Skeletal muscle tissue (tissue), 4 donors: Measurements from ENCODE around the gene IER2. TPM values are rescaled to one million over a fixed set of nuclear protein-coding genes. Genes with fewer than 3 reads are reported as not detected.
"Not testable (repeated sequence)": the region's sequence is repeated elsewhere in the genome, so short reads cannot be mapped to it uniquely, and the experiment has no call there.

ENCODE experiments used
- H3K27ac ChIP-seq: one replicate; pipeline ENCODE4 v1.7.0; 2013; ENCODE audit warnings: mild to moderate bottlenecking, low read depth, low read length, inconsistent platforms
- H3K27me3 ChIP-seq, 3 donors: one replicate each; pipeline ENCODE4 v1.7.0; 2013; ENCODE audit warnings: low read length in 3 of 3; ENCODE audit not compliant: control insufficient read depth in 3 of 3, insufficient read depth in 3 of 3
- H3K36me3 ChIP-seq, 3 donors: one replicate each; pipeline ENCODE4 v1.7.0; 2013; ENCODE audit warnings: low read length in 3 of 3; ENCODE audit not compliant: control insufficient read depth in 3 of 3, insufficient read depth in 3 of 3
- H3K4me1 ChIP-seq, 3 donors: one replicate each; pipeline ENCODE4 v1.7.0; 2013; ENCODE audit warnings: low read length in 3 of 3, mild to moderate bottlenecking in 3 of 3; ENCODE audit not compliant: control insufficient read depth in 3 of 3, insufficient read depth in 3 of 3
- H3K4me3 ChIP-seq, 3 donors: one replicate each; pipeline ENCODE4 v1.7.0; 2013; ENCODE audit warnings: low read length in 3 of 3
- H3K9ac ChIP-seq, 3 donors: one replicate each; pipeline ENCODE4 v1.7.0; 2013; ENCODE audit warnings: low read length in 3 of 3, mild to moderate bottlenecking in 3 of 3, moderate library complexity in 2 of 3, low read depth in 1 of 3
- H3K9me3 ChIP-seq, 3 donors: one replicate each; pipeline ENCODE4 v1.7.0; 2013; ENCODE audit warnings: low read length in 3 of 3; ENCODE audit not compliant: control insufficient read depth in 3 of 3
- total RNA-seq: library from RNA; depleted of rRNA; stranded (reverse); fragments of >200 nt; gene quantifications from one replicate; pipeline ENCODE4 v1.2.3, GENCODE V29; 2014
- donor health status: Osteomylitis.

The IER2 gene
- total RNA-seq, 1 donor from 2014 or later: 23.5 TPM

DNA sequence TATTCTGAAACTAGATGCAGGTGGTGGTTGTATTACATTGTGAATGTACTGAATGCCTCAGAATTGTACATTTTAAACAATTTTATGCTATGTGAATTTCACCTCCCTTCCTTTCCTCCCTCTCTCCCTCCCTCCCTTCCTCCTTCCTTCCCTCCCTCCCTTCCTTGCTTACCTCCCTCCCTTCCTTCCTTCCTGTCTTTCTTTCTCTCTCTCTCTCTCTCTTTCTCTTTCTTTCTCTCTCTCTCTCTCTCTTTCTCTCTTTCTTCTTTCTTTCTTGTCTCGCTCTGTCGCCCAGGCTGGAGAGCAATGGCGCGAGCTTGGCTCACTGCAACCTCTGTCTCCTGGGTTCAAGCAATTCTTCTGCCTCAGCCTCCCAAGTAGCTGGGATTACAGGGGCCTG lies 37.2 kb downstream of the IER2 start:
- no peak overlapping the region for H3K9ac ChIP-seq
- no peak overlapping the region for H3K4me3 ChIP-seq
- no peak overlapping the region for H3K27ac ChIP-seq
- H3K36me3 ChIP-seq: no peaks in the 10 kb centered on the region
- H3K4me1 ChIP-seq: no peaks in the 10 kb centered on the region
- no peaks in the 10 kb centered on the region for H3K9me3 ChIP-seq
- H3K27me3 ChIP-seq: no peaks in the 10 kb centered on the region

DNA sequence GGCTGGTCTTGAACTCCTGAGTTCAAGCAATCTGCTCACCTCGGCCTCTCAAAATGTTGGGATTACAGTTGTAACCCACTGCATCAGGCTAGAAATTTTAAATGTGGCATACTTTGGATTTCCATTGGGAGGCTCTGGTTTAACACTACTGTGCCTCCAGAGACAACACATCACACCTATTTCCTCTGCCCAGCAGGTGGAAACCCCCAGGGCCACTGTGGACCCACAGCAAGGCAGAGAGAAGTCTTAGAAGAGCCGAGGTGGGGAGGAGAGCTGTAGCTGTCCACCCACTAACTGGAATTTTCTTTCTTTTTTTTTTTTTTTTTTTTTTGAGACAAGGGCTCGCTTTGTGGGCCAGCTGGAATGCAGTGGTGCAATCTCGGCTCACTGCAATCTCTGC lies 39.4 kb downstream of the IER2 start:
- H3K9me3 ChIP-seq: no peaks in the 10 kb centered on the region
- H3K4me3 ChIP-seq: no peak overlapping the region
- H3K4me1 ChIP-seq: no peaks in the 10 kb centered on the region
- no peaks in the 10 kb centered on the region for H3K27me3 ChIP-seq
- H3K9ac ChIP-seq: no peak overlapping the region
- no peak overlapping the region for H3K27ac ChIP-seq
- no peaks in the 10 kb centered on the region for H3K36me3 ChIP-seq

DNA sequence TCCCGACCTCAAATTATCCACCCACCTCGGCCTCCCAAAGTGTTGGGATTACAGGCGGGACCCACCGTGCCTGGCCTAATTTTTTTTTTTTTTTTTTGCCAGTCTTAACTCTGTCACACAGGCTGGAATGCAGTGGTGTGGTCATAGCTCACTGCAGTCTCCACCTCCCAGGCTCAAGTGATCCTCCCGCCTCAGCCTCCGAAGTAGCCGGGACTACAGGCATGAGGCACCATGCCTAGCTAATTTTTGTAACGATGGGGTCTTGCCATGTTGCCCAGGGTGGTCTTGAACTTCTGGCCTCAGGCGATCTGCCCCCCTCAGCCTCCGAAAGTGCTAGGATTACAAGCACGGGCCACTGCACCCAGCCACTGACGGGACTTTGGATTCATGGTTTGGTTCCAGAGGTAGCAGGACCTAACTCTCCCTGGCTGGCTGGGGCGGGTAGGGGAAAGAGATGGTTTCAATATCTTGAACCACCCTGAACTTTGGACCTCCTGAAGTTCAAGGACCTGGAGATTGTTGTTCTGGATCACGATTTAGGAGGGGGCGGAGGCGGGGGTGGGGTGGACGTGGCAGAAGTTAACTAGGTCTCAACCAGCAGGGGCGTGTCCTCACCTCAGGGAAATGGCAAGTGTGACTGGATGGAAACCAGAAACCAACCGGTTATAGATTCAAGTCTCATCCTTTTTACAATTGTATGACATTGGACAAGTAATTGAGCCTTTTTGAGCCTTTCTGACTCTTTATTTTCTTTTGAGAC lies 40.8 kb downstream of the IER2 start:
- Histone ChIP-seq H3K36me3 (no peaks in the 10 kb centered on the region), H3K27ac (no peak overlapping the region), H3K27me3 (no peaks in the 10 kb centered on the region), H3K4me1 (no peaks in the 10 kb centered on the region), H3K9ac (no peak overlapping the region), H3K9me3 (no peaks in the 10 kb centered on the region), H3K4me3 (no peak overlapping the region)

DNA sequence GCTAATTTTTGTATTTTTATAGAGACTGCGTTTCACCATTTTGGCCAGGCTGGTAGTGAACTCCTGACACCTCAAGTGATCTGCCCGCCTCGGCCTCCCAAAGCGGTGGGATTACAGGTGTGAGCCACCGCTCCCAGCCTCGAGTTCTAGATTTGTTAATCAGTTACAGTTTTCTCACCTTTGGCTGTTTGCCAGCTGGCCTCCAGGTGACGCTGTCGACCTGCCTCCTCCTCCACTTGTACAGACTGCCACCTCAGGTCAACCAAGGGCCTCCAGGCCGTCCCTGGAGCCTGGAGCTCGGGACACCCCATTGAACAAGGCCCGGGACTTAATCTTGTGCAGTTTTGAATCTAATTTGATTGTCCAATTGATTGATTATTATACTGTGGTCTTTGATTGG lies 45.5 kb downstream of the IER2 start:
- Histone ChIP-seq H3K4me3 (no peak overlapping the region), H3K4me1 (no peaks in the 10 kb centered on the region), H3K36me3 (no peaks in the 10 kb centered on the region), H3K9ac (no peak overlapping the region), H3K27ac (no peak overlapping the region), H3K9me3 (no peaks in the 10 kb centered on the region), H3K27me3 (no peaks in the 10 kb centered on the region)

DNA sequence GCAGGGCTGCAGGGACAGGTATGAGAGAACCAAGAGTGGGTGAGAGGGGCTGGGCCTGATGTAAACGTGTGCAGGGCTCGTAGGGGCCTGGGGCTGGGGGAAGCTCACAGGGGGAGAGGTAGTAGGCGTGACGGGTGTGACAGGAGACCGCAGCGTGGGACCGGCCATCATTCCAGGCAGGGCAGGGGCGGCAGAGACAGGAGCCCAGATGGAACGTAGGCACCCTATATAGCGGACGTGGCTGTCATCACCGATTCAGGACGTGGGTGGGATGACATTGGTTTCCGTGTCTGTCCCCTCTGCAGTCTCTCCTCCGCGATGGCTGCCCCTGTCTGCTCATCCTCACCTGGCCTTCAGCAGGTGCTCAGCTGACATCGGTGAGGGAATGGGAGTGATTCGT lies 48.4 kb downstream of the IER2 start:
- Histone ChIP-seq H3K36me3 (no peaks in the 10 kb centered on the region), H3K9ac (no peak overlapping the region), H3K27me3 (no peaks in the 10 kb centered on the region), H3K27ac (no peak overlapping the region), H3K4me3 (no peak overlapping the region), H3K9me3 (no peaks in the 10 kb centered on the region), H3K4me1 (no peaks in the 10 kb centered on the region)

DNA sequence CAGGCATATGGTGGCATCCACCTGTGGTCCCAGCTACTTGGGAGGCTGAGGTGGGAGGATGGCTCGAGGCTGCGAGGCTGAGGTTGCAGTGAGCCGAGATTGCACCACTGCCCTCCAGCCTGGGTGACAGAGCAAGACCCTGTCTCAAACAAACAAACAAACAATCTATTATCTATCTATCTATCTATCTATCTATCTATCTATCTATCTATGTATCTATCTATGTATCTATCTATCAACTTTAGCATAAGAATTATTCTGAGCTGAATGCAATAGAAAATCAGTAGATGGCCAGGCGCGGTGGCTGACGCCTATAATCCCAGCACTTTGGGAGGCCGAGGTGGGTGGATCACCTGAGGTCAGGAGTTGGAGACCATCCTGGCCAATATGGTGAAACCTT lies 51.9 kb downstream of the IER2 start:
- H3K9ac ChIP-seq, H3K4me1 ChIP-seq, H3K9me3 ChIP-seq, H3K4me3 ChIP-seq, H3K27ac ChIP-seq, H3K27me3 ChIP-seq, H3K36me3 ChIP-seq: not testable (repeated sequence)

Other genes starting within 250 kb of the IER2 start
- not detected for gene SYCE2, start 231.1 kb upstream of the IER2 start, total RNA-seq
- gene FARSA, start 216.7 kb upstream of the IER2 start, total RNA-seq: 49.1 TPM
- gene CALR, start 211.8 kb upstream of the IER2 start, total RNA-seq: 382 TPM
- 57.9 TPM for gene RAD23A, start 204.5 kb upstream of the IER2 start, total RNA-seq
- 21.4 TPM for gene GADD45GIP1, start 193.2 kb upstream of the IER2 start, total RNA-seq
- not detected for gene DAND5, start 180.8 kb upstream of the IER2 start, total RNA-seq
- 49.1 TPM for gene NFIX, start 154.9 kb upstream of the IER2 start, total RNA-seq
- gene LYL1, start 47.6 kb upstream of the IER2 start, total RNA-seq: 13.6 TPM
- gene TRMT1, start 33.7 kb upstream of the IER2 start, total RNA-seq: 13.0 TPM
- 10.4 TPM for gene NACC1, start 32.1 kb upstream of the IER2 start, total RNA-seq
- gene STX10, start within 50 bp of the IER2 start, total RNA-seq: 24.5 TPM